MM.1S (cell line): ENCODE measurements around the gene ABCC11.

ENCODE experiments used
- DNase-seq: peaks from one replicate; pipeline ENCODE4 v3.0.0-alpha.2; 2015
- H2AFZ ChIP-seq: fragments of 300-600 bp; sonication (generic); 2 replicates; pipeline ENCODE4 v1.6.0; 2016; ENCODE audit warnings: antibody characterized with exemption, low read length
- H3F3A ChIP-seq: fragments of 300-600 bp; sonication (generic); 2 replicates; pipeline ENCODE4 v1.6.1; 2016; ENCODE audit warnings: mild to moderate bottlenecking, antibody characterized with exemption, low read length, moderate library complexity, mixed read lengths; ENCODE audit not compliant: insufficient read depth
- H3K27ac ChIP-seq: fragments of 300-600 bp; sonication (generic); 2 replicates; pipeline ENCODE4 v1.5.1; 2016; ENCODE audit warnings: mild to moderate bottlenecking, low read length
- H3K27me3 ChIP-seq: fragments of 300-600 bp; sonication (generic); replicated peaks from 2 replicates; pipeline ENCODE4 v1.6.0; 2016; ENCODE audit warnings: low read length; ENCODE audit not compliant: insufficient read depth
- H3K36me3 ChIP-seq: fragments of 300-600 bp; sonication (generic); replicated peaks from 2 replicates; pipeline ENCODE4 v1.6.1; 2016; ENCODE audit warnings: mild to moderate bottlenecking, low read length, mixed read lengths; ENCODE audit not compliant: insufficient read depth
- H3K4me1 ChIP-seq: fragments of 300-600 bp; sonication (generic); 2 replicates; pipeline ENCODE4 v1.6.1; 2016; ENCODE audit warnings: low read length, mixed read lengths
- H3K4me2 ChIP-seq: fragments of 300-600 bp; sonication (generic); 2 replicates; pipeline ENCODE4 v1.6.0; 2016; ENCODE audit warnings: low read depth, low read length
- H3K4me3 ChIP-seq: fragments of 300-600 bp; sonication (generic); 2 replicates; pipeline ENCODE4 v1.5.1; 2016; ENCODE audit warnings: low read length, mixed read lengths
- H3K79me2 ChIP-seq: fragments of 300-600 bp; sonication (generic); 2 replicates; pipeline ENCODE4 v1.6.1; 2016; ENCODE audit warnings: mixed run types, low read length, mixed read lengths
- H3K9ac ChIP-seq: fragments of 300-600 bp; sonication (generic); 2 replicates; pipeline ENCODE4 v1.6.1; 2016; ENCODE audit warnings: low read length, mixed read lengths
- H3K9me2 ChIP-seq: fragments of 300-600 bp; sonication (generic); replicated peaks from 2 replicates; pipeline ENCODE4 v1.6.1; 2016; ENCODE audit warnings: mild to moderate bottlenecking, low read length, mixed read lengths; ENCODE audit not compliant: insufficient read depth
- H3K9me3 ChIP-seq: fragments of 300-600 bp; sonication (generic); replicated peaks from 2 replicates; pipeline ENCODE4 v1.6.1; 2016; ENCODE audit warnings: mild to moderate bottlenecking, low read length, mixed read lengths; ENCODE audit not compliant: insufficient read depth
- H4K20me1 ChIP-seq: fragments of 300-600 bp; sonication (generic); 2 replicates; pipeline ENCODE4 v1.6.1; 2016; ENCODE audit warnings: mild to moderate bottlenecking, low read length, moderate library complexity, mixed read lengths; ENCODE audit not compliant: insufficient read depth
- EZH2 ChIP-seq: fragments of 300-600 bp; sonication (generic); optimal IDR thresholded peaks from 2 replicates; pipeline ENCODE3; 2017; ENCODE audit warnings: low read depth, mild to moderate bottlenecking, antibody characterized with exemption, low read length, mixed read lengths
- EZH2phosphoT487 ChIP-seq: fragments of 300-600 bp; sonication (generic); IDR thresholded peaks from 2 replicates; pipeline ENCODE4 v1.6.1; 2018; ENCODE audit warnings: antibody characterized with exemption, low read length
- TF ChIP-seq, protein P1 (sequence below): fragments of 300-600 bp; sonication (generic); IDR thresholded peaks from 2 replicates; pipeline ENCODE4 v1.5.1; 2016; ENCODE audit warnings: antibody characterized with exemption, low read length, mixed read lengths

The ABCC11 gene

GRCh38 chr16:48160575-48160974, 86.8 kb downstream of the ABCC11 start:
- H3K79me2 ChIP-seq, result no peaks in the 10 kb centered on the region
- no peaks in the 10 kb centered on the region for H3K4me1 ChIP-seq
- H4K20me1 ChIP-seq, result no peaks in the 10 kb centered on the region
- H3F3A ChIP-seq, result no peaks in the 10 kb centered on the region
- no peak for TF ChIP-seq EZH2
- TF ChIP-seq, protein P1, sequence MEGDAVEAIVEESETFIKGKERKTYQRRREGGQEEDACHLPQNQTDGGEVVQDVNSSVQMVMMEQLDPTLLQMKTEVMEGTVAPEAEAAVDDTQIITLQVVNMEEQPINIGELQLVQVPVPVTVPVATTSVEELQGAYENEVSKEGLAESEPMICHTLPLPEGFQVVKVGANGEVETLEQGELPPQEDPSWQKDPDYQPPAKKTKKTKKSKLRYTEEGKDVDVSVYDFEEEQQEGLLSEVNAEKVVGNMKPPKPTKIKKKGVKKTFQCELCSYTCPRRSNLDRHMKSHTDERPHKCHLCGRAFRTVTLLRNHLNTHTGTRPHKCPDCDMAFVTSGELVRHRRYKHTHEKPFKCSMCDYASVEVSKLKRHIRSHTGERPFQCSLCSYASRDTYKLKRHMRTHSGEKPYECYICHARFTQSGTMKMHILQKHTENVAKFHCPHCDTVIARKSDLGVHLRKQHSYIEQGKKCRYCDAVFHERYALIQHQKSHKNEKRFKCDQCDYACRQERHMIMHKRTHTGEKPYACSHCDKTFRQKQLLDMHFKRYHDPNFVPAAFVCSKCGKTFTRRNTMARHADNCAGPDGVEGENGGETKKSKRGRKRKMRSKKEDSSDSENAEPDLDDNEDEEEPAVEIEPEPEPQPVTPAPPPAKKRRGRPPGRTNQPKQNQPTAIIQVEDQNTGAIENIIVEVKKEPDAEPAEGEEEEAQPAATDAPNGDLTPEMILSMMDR, result no peak
- no peak for TF ChIP-seq EZH2phosphoT487
- H3K9ac ChIP-seq, result no peak overlapping the region
- no peak overlapping the region for H2AFZ ChIP-seq
- no peak overlapping the region for H3K4me3 ChIP-seq
- H3K27me3 ChIP-seq, result no peaks in the 10 kb centered on the region
- H3K27ac ChIP-seq, result no peak overlapping the region
- DNase-seq, result no peak
- no peaks in the 10 kb centered on the region for H3K9me3 ChIP-seq
- no peaks in the 10 kb centered on the region for H3K9me2 ChIP-seq
- H3K4me2 ChIP-seq, result no peak overlapping the region
- no peaks in the 10 kb centered on the region for H3K36me3 ChIP-seq

GRCh38 chr16:48158296-48158695, 89.0 kb downstream of the ABCC11 start:
- H3K27ac ChIP-seq, result no peak overlapping the region

GRCh38 chr16:48157794-48158193, 89.5 kb downstream of the ABCC11 start:
- Histone ChIP-seq H3K4me2 (no peak overlapping the region), H3K79me2 (no peaks in the 10 kb centered on the region), H3K36me3 (no peaks in the 10 kb centered on the region), H3K9me2 (no peaks in the 10 kb centered on the region), H3K27me3 (no peaks in the 10 kb centered on the region), H4K20me1 (no peaks in the 10 kb centered on the region), H3K27ac (no peak overlapping the region), H3K9me3 (no peaks in the 10 kb centered on the region), H3K9ac (no peak overlapping the region), H3K4me1 (no peaks in the 10 kb centered on the region), H2AFZ (no peak overlapping the region), H3F3A (no peaks in the 10 kb centered on the region), H3K4me3 (no peak overlapping the region)
- DNase-seq, result no peak
- TF ChIP-seq EZH2 (no peak), EZH2phosphoT487 (no peak)

More at GRCh38 chr16:48158296-48158695, 89.0 kb downstream of the ABCC11 start:
- no peak overlapping the region for H2AFZ ChIP-seq
- TF ChIP-seq, protein P1, result no peak
- TF ChIP-seq EZH2phosphoT487, result no peak
- no peak for TF ChIP-seq EZH2
- no peaks in the 10 kb centered on the region for H3K36me3 ChIP-seq
- H3K9me2 ChIP-seq, result no peaks in the 10 kb centered on the region
- no peak overlapping the region for H3K9ac ChIP-seq
- H3K4me2 ChIP-seq, result no peak overlapping the region
- no peak for DNase-seq
- no peaks in the 10 kb centered on the region for H3K79me2 ChIP-seq
- no peaks in the 10 kb centered on the region for H3F3A ChIP-seq
- H4K20me1 ChIP-seq, result no peaks in the 10 kb centered on the region
- no peaks in the 10 kb centered on the region for H3K27me3 ChIP-seq
- H3K4me3 ChIP-seq, result no peak overlapping the region
- no peaks in the 10 kb centered on the region for H3K4me1 ChIP-seq
- H3K9me3 ChIP-seq, result no peaks in the 10 kb centered on the region

DNA sequence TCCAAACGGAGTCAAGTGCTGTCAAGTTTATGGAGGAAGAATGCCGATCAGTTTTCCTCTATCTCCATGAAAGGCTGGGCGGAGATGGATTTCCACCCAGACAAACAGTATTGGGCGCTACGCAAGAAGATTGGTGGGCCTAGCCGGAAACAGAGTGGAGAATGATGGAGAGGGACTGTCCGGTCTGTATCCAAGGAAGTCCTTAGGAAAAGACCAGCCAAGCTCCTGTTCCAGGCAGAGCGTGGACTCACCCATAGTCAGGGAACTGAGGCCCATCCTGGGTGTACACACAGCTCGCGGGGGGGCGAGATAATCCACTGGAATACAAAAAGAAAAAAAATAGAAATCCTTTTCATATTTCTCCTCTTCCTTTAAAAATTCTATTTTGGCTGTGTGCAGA, 90.0 kb downstream of the ABCC11 start:
- no peak for TF ChIP-seq EZH2phosphoT487
- TF ChIP-seq EZH2, result no peak
- TF ChIP-seq, protein P1, result no peak
- H3K9me2 ChIP-seq, result no peaks in the 10 kb centered on the region
- no peak overlapping the region for H3K4me3 ChIP-seq

More for the DNA sequence above, 90.0 kb downstream of the ABCC11 start:
- Histone ChIP-seq H3K36me3 (no peaks in the 10 kb centered on the region), H3K27me3 (no peaks in the 10 kb centered on the region), H3K79me2 (no peaks in the 10 kb centered on the region), H3K4me1 (no peaks in the 10 kb centered on the region), H3F3A (no peaks in the 10 kb centered on the region), H3K27ac (no peak overlapping the region), H3K4me2 (no peak overlapping the region), H2AFZ (no peak overlapping the region), H3K9ac (no peak overlapping the region), H3K9me3 (no peaks in the 10 kb centered on the region), H4K20me1 (no peaks in the 10 kb centered on the region)
- DNase-seq, result no peak
